Glutamatergic neuron (in vitro differentiated cells): ENCODE results near the gene TPK1. TPM values are rescaled to one million over a fixed set of nuclear protein-coding genes. Genes with fewer than 3 reads are reported as not detected.

Experiments used
- DNase-seq: peaks from one replicate; pipeline ENCODE4 v3.0.0; 2022
- H3K27ac Mint-ChIP-seq: one replicate; pipeline ENCODE4 v1.8.0; 2020; ENCODE audit warnings: mild to moderate bottlenecking, mixed read lengths, inconsistent platforms; ENCODE audit not compliant: unreplicated experiment
- H3K27me3 Mint-ChIP-seq: one replicate; pipeline ENCODE4 v1.8.0; 2020; ENCODE audit warnings: mild to moderate bottlenecking, moderate library complexity, mixed read lengths, inconsistent platforms; ENCODE audit not compliant: unreplicated experiment
- H3K36me3 Mint-ChIP-seq: one replicate; pipeline ENCODE4 v1.8.0; 2020; ENCODE audit warnings: mild to moderate bottlenecking, mixed read lengths, inconsistent platforms; ENCODE audit not compliant: unreplicated experiment
- H3K4me1 Mint-ChIP-seq: one replicate; pipeline ENCODE4 v1.8.0; 2020; ENCODE audit warnings: mild to moderate bottlenecking, low read depth, mixed read lengths, inconsistent platforms; ENCODE audit not compliant: unreplicated experiment
- H3K4me3 Mint-ChIP-seq: one replicate; pipeline ENCODE4 v1.8.0; 2020; ENCODE audit warnings: mild to moderate bottlenecking, mixed read lengths, inconsistent platforms; ENCODE audit not compliant: unreplicated experiment
- H3K9me3 Mint-ChIP-seq: one replicate; pipeline ENCODE4 v1.8.0; 2020; ENCODE audit warnings: mild to moderate bottlenecking, moderate library complexity, mixed read lengths, inconsistent platforms; ENCODE audit not compliant: unreplicated experiment
- total RNA-seq: library from RNA; stranded (reverse); fragmentation: NEBNext Ultra II Directional; extraction: Animal tissue kit (Norgen Biotek cat#: 25700); gene quantifications from one replicate; pipeline ENCODE4 v1.2.1, GENCODE V29; 2021; ENCODE audit not compliant: unreplicated experiment
- TF ChIP-seq, protein P1 (sequence below): fragments of 200-600 bp; sonication (generic); IDR thresholded peaks from one replicate; pipeline ENCODE4 v1.5.0; 2021; ENCODE audit not compliant: partially characterized antibody, unreplicated experiment

The TPK1 gene
- total RNA-seq, 1 donor from 2014 or later: 2.6 TPM

DNA sequence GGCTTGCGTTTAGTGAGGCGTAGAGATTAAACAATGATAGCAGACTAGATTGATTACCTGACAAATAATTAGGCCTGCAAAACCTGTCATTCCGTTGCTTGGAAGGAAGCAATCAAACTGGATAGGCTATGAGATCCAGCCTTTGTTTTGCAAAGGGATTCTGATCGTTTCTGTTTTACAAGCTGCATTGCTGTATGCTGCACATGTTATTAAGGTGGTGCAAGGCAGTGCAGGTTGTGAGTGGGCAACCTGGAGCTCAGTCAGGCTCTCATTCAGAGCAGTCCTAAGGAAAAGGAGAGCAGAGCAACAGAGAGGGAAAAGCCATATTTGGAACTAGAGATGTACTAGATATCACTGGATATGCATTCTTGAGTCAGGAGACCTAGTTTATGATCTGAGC is 425.4 kb downstream of the TPK1 start:
- TF ChIP-seq, protein P1, sequence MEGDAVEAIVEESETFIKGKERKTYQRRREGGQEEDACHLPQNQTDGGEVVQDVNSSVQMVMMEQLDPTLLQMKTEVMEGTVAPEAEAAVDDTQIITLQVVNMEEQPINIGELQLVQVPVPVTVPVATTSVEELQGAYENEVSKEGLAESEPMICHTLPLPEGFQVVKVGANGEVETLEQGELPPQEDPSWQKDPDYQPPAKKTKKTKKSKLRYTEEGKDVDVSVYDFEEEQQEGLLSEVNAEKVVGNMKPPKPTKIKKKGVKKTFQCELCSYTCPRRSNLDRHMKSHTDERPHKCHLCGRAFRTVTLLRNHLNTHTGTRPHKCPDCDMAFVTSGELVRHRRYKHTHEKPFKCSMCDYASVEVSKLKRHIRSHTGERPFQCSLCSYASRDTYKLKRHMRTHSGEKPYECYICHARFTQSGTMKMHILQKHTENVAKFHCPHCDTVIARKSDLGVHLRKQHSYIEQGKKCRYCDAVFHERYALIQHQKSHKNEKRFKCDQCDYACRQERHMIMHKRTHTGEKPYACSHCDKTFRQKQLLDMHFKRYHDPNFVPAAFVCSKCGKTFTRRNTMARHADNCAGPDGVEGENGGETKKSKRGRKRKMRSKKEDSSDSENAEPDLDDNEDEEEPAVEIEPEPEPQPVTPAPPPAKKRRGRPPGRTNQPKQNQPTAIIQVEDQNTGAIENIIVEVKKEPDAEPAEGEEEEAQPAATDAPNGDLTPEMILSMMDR: no peak
- H3K9me3 Mint-ChIP-seq: peaks cover 4% of the 10 kb centered on the region
- H3K4me3 Mint-ChIP-seq: no peak overlapping the region
- no peaks in the 10 kb centered on the region for H3K4me1 Mint-ChIP-seq
- H3K36me3 Mint-ChIP-seq: no peaks in the 10 kb centered on the region
- H3K27me3 Mint-ChIP-seq: no peaks in the 10 kb centered on the region
- no peak for DNase-seq
- H3K27ac Mint-ChIP-seq: no peak overlapping the region

DNA sequence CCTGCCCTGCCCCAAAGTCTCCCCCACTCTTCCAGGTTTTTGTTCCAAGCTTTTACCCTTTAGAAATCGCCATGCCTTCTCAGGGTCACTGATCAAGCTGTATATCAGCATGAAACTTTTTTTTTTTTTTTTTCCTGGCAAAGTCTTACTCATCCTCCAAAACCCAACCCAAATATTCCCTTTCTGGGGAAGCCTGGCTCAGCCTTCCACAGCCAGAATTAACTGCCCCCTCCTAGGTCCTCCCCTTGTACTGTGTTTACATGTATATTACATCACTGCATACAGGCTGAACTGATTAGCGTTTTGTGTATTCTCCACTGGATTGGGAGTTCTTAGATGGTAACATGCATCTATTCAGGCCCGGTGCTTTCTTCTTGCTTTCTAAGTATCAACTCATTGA is 427.7 kb downstream of the TPK1 start:
- no peak overlapping the region for H3K4me3 Mint-ChIP-seq
- H3K36me3 Mint-ChIP-seq: no peaks in the 10 kb centered on the region
- no peaks in the 10 kb centered on the region for H3K4me1 Mint-ChIP-seq
- peaks cover 2% of the 10 kb centered on the region for H3K9me3 Mint-ChIP-seq
- TF ChIP-seq, protein P1: no peak
- no peak for DNase-seq
- no peaks in the 10 kb centered on the region for H3K27me3 Mint-ChIP-seq
- no peak overlapping the region for H3K27ac Mint-ChIP-seq

DNA sequence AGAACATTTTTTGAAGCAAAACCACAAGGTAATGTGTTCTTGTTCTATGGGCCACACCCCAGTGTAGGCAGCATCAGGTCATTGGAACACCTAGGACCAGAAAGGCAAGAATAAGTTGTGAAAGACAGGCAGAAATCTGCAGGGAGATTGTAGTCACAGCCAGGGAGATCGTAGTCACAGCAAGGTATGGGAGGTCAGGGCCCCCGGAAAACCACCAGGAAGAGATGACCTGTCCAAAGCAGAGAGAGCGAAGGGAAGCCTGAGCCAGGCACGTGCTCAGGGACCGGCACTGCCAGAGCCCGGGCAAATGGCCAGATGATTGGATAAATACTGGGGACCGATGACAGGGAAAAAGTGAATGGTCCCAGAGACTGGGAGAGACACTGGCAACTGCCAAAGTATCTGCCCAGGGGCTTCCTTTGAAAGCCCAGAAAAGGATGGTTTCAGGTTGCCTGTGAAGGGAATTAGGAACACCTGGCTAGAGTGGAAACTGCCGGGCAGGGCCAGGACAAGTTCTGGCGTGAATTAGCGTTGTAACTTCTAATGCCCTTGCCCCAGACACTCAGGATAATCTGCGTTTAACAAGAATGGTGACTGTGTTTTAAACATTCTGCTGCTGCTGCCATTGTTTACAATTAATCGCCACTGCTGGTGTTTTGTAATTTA is 428.5 kb downstream of the TPK1 start:
- Mint-ChIP-seq H3K27me3 (no peaks in the 10 kb centered on the region), H3K4me1 (no peaks in the 10 kb centered on the region), H3K9me3 (peaks cover 2% of the 10 kb centered on the region), H3K27ac (no peak overlapping the region), H3K36me3 (no peaks in the 10 kb centered on the region), H3K4me3 (no peak overlapping the region)
- no peak for DNase-seq
- TF ChIP-seq, protein P1: no peak

DNA sequence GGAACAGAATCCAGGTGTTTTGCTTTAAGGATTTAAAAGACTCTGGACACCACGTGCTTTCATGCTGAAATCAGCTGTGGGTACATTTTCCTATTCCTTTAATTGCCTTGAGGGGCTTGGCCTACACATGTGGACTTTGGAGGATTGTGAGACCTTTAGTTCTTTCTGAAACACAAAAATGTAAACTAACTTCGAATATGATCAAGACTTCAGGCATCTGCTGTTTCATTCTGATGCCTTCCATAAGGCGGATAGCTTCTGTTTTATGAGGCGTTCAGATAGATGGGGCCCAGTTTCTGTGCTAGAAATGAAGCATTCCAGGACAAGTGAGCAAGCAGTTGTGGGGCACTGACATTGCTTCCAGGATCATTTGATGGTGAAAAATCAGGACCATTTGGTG is 430.9 kb downstream of the TPK1 start:
- no peak for DNase-seq
- peaks cover 2% of the 10 kb centered on the region for H3K27me3 Mint-ChIP-seq
- TF ChIP-seq, protein P1: no peak
- no peaks in the 10 kb centered on the region for H3K36me3 Mint-ChIP-seq
- no peak overlapping the region for H3K27ac Mint-ChIP-seq
- H3K4me3 Mint-ChIP-seq: no peak overlapping the region
- no peaks in the 10 kb centered on the region for H3K4me1 Mint-ChIP-seq
- peaks cover 2% of the 10 kb centered on the region for H3K9me3 Mint-ChIP-seq

DNA sequence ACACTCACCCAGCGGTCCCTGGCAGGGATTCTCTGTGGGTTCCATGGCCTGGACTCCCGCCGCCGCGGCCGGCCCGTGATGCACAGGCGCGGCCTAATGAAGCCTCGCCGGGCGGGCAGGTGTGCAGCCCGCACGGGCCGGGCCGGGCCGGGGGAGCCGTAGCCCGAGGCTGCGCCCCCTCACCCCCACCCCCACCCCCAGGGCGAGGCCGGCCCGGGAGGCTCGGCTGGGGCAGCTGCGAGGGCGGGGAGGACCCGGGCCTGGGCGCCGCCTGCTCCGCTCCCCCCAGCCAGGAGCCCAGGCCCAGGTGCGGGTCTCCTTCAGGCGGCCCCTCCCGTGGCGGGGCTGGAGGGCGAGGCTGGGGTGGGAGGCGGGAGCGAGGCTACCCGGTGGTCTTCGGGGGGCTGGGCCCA is 432.2 kb downstream of the TPK1 start, which contains the start of gene NOBOX:
NOBOX (minus strand) TSS at position 45 of the 413 bp plus-strand sequence.
- no peak for DNase-seq
- no peak within 1 kb of the TSS for H3K4me3 Mint-ChIP-seq
- peaks cover 2% of the 10 kb centered on the region for H3K27me3 Mint-ChIP-seq
- TF ChIP-seq, protein P1: no peak
- H3K9me3 Mint-ChIP-seq: peaks cover 2% of the 10 kb centered on the region
- H3K27ac Mint-ChIP-seq: no peak within 1 kb of the TSS
- no peaks in the 10 kb centered on the region for H3K4me1 Mint-ChIP-seq
- no peaks in the 10 kb centered on the region for H3K36me3 Mint-ChIP-seq
